ENCODE data around the gene PSMA6.
A peak's percentile ranks its signal among the peaks of the same experiment; 100 is the strongest.
"Not testable (repeated sequence)": the region's sequence is repeated elsewhere in the genome, so short reads cannot be mapped to it uniquely, and the experiment has no call there.

Gene PSMA6

GRCh38 chr14:35341751-35342488 is 49.7 kb downstream of the PSMA6 start:
- DNase-seq (ENCODE audit: low spot score in 2 of 2) (no peak), ATAC-seq (peak; percentile 76)
- H3K9me3 Mint-ChIP-seq = no peaks in the 10 kb centered on the region
- peaks cover 25% of the 10 kb centered on the region for H3K4me1 Mint-ChIP-seq
- H3K36me3 Mint-ChIP-seq = no peaks in the 10 kb centered on the region
- no peak overlapping the region for H3K4me3 Mint-ChIP-seq
- H3K27ac Mint-ChIP-seq = peak overlapping the region; percentile 82

GRCh38 chr14:35342489-35343010 is 50.4 kb downstream of the PSMA6 start:
- ATAC-seq (no peak), DNase-seq (ENCODE audit: low spot score in 2 of 2) (no peak)
- peak overlapping the region; percentile 82 for H3K27ac Mint-ChIP-seq
- H3K4me3 Mint-ChIP-seq = no peak overlapping the region
- no peaks in the 10 kb centered on the region for H3K36me3 Mint-ChIP-seq
- H3K4me1 Mint-ChIP-seq = peaks cover 25% of the 10 kb centered on the region
- no peaks in the 10 kb centered on the region for H3K9me3 Mint-ChIP-seq

- ATAC-seq = no peak
- Mint-ChIP-seq H3K4me1 (peaks cover 25% of the 10 kb centered on the region), H3K9me3 (no peaks in the 10 kb centered on the region), H3K36me3 (no peaks in the 10 kb centered on the region), H3K4me3 (no peak overlapping the region), H3K27ac (no peak overlapping the region)
- no peak for DNase-seq (ENCODE audit: low spot score in 2 of 2)
Measured at GRCh38 chr14:35343702-35344101, 51.5 kb downstream of the PSMA6 start.

- Mint-ChIP-seq H3K4me1 (peaks cover 24% of the 10 kb centered on the region), H3K4me3 (no peak overlapping the region)
Measured at GRCh38 chr14:35344107-35344807, 52.1 kb downstream of the PSMA6 start.

GRCh38 chr14:35346738-35347322 is 54.6 kb downstream of the PSMA6 start:
- H3K9me3 Mint-ChIP-seq = no peaks in the 10 kb centered on the region
- ATAC-seq (no peak), DNase-seq (ENCODE audit: low spot score in 2 of 2) (no peak)
- H3K27ac Mint-ChIP-seq = no peak overlapping the region
- no peaks in the 10 kb centered on the region for H3K36me3 Mint-ChIP-seq
- H3K4me1 Mint-ChIP-seq = peaks cover 12% of the 10 kb centered on the region
- no peak overlapping the region for H3K4me3 Mint-ChIP-seq

More at GRCh38 chr14:35344107-35344807, 52.1 kb downstream of the PSMA6 start:
- H3K36me3 Mint-ChIP-seq = no peaks in the 10 kb centered on the region
- ATAC-seq (no peak), DNase-seq (ENCODE audit: low spot score in 2 of 2) (no peak)
- H3K27ac Mint-ChIP-seq = peak overlapping the region; percentile 33
- no peaks in the 10 kb centered on the region for H3K9me3 Mint-ChIP-seq

- H3K4me1 Mint-ChIP-seq = peaks cover 10% of the 10 kb centered on the region
- no peaks in the 10 kb centered on the region for H3K9me3 Mint-ChIP-seq
- no peak overlapping the region for H3K4me3 Mint-ChIP-seq
- no peak overlapping the region for H3K27ac Mint-ChIP-seq
- DNase-seq (ENCODE audit: low spot score in 2 of 2) (no peak), ATAC-seq (peak; percentile 32)
- no peaks in the 10 kb centered on the region for H3K36me3 Mint-ChIP-seq
Measured at GRCh38 chr14:35347323-35348043, 55.3 kb downstream of the PSMA6 start.

- not testable (repeated sequence) for DNase-seq (ENCODE audit: low spot score in 2 of 2); H3K4me3 Mint-ChIP-seq; H3K36me3 Mint-ChIP-seq; H3K9me3 Mint-ChIP-seq; H3K27ac Mint-ChIP-seq; ATAC-seq
- H3K4me1 Mint-ChIP-seq = peaks cover 11% of the 10 kb centered on the region
Measured at GRCh38 chr14:35348044-35348380, 55.8 kb downstream of the PSMA6 start.

- no peaks in the 10 kb centered on the region for H3K36me3 Mint-ChIP-seq
- DNase-seq (ENCODE audit: low spot score in 2 of 2) = no peak
Measured at GRCh38 chr14:35349496-35350365, 57.5 kb downstream of the PSMA6 start.

GRCh38 chr14:35351497-35351896 is 59.3 kb downstream of the PSMA6 start:
- Mint-ChIP-seq H3K4me1 (peaks cover 17% of the 10 kb centered on the region), H3K27ac (no peak overlapping the region), H3K9me3 (no peaks in the 10 kb centered on the region), H3K4me3 (no peak overlapping the region), H3K36me3 (no peaks in the 10 kb centered on the region)
- ATAC-seq = no peak
- DNase-seq (ENCODE audit: low spot score in 2 of 2) = no peak

More at GRCh38 chr14:35349496-35350365, 57.5 kb downstream of the PSMA6 start:
- no peak for ATAC-seq
- peak overlapping the region; percentile 37 for H3K27ac Mint-ChIP-seq
- H3K9me3 Mint-ChIP-seq = no peaks in the 10 kb centered on the region
- H3K4me1 Mint-ChIP-seq = peaks cover 7% of the 10 kb centered on the region
- H3K4me3 Mint-ChIP-seq = no peak overlapping the region

GRCh38 chr14:35351897-35352273 is 59.7 kb downstream of the PSMA6 start:
- H3K9me3 Mint-ChIP-seq = no peaks in the 10 kb centered on the region
- DNase-seq (ENCODE audit: low spot score in 2 of 2) (no peak), ATAC-seq (no peak)
- no peak overlapping the region for H3K4me3 Mint-ChIP-seq
- no peak overlapping the region for H3K27ac Mint-ChIP-seq
- no peaks in the 10 kb centered on the region for H3K36me3 Mint-ChIP-seq
- H3K4me1 Mint-ChIP-seq = peaks cover 21% of the 10 kb centered on the region

GRCh38 chr14:35352274-35353233 is 60.4 kb downstream of the PSMA6 start:
- no peak for DNase-seq (ENCODE audit: low spot score in 2 of 2)
- H3K36me3 Mint-ChIP-seq = no peaks in the 10 kb centered on the region
- peaks cover 23% of the 10 kb centered on the region for H3K4me1 Mint-ChIP-seq
- no peak overlapping the region for H3K4me3 Mint-ChIP-seq
- no peak for ATAC-seq
- no peaks in the 10 kb centered on the region for H3K9me3 Mint-ChIP-seq
- H3K27ac Mint-ChIP-seq = peak overlapping the region; percentile 0

GRCh38 chr14:35353409-35354172 is 61.4 kb downstream of the PSMA6 start:
- Mint-ChIP-seq H3K27ac (peak overlapping the region; percentile 0), H3K4me3 (no peak overlapping the region), H3K36me3 (no peaks in the 10 kb centered on the region), H3K4me1 (peaks cover 23% of the 10 kb centered on the region), H3K9me3 (no peaks in the 10 kb centered on the region)
- no peak for DNase-seq (ENCODE audit: low spot score in 2 of 2)
- no peak for ATAC-seq

GRCh38 chr14:35355235-35355634 is 63.1 kb downstream of the PSMA6 start:
- H3K36me3 Mint-ChIP-seq, H3K4me3 Mint-ChIP-seq, H3K27ac Mint-ChIP-seq: not testable (repeated sequence)

More at GRCh38 chr14:35355235-35355634, 63.1 kb downstream of the PSMA6 start:
- H3K4me1 Mint-ChIP-seq = peaks cover 28% of the 10 kb centered on the region
- DNase-seq (ENCODE audit: low spot score in 2 of 2); H3K9me3 Mint-ChIP-seq; ATAC-seq: not testable (repeated sequence)

Measured in stimulated activated effector memory CD8-positive, alpha-beta T cell treated with anti-CD3 and anti-CD28 coated beads, Interleukin-12 subunit alpha, Interleukin-12 subunit beta, amount 100 ng/mL, for 72 hours (primary cell).